ENCODE data around the gene SHISA7.
"Not testable (repeated sequence)": the region's sequence is repeated elsewhere in the genome, so short reads cannot be mapped to it uniquely, and the experiment has no call there.

SHISA7 gene

DNA sequence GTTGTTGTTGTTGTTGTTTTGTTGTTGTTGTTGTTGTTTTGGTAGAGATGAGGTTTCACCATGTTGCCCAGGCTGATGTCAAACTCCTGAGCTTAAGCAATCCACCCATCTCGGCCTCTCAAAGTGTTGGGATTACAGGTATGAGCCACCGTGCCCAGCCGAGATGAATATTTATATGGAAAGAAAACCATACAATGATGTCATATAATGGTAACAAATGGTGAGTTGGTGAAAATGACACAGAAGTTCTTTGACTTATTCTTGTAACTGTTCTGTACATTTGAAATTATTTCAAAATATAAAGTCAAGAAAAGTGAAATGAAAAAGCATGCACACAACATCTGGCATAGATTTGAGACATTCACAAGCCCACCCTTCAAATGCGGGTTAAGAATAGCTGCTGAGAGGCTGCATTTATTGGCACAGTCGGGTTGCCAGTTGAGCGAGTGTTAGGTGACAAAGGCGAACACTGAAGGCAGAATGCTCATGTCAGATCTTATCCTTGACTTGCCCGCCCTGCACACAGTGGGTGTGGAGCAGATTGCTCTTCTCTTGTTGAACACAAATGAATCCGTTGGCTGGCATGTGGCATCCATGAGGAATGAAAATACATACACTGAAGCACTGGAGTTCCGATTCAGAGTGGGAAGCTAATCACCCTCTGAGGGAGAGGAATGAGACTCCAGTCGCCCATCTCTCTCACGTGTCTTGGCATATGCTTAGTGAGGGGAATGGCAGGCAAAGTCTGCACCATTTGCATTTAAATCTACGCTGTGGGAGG is 19.7 kb downstream of the SHISA7 start:
- Histone ChIP-seq H3K4me3 (no peak overlapping the region), H3K27ac (no peak overlapping the region)
- TF ChIP-seq, protein P1, sequence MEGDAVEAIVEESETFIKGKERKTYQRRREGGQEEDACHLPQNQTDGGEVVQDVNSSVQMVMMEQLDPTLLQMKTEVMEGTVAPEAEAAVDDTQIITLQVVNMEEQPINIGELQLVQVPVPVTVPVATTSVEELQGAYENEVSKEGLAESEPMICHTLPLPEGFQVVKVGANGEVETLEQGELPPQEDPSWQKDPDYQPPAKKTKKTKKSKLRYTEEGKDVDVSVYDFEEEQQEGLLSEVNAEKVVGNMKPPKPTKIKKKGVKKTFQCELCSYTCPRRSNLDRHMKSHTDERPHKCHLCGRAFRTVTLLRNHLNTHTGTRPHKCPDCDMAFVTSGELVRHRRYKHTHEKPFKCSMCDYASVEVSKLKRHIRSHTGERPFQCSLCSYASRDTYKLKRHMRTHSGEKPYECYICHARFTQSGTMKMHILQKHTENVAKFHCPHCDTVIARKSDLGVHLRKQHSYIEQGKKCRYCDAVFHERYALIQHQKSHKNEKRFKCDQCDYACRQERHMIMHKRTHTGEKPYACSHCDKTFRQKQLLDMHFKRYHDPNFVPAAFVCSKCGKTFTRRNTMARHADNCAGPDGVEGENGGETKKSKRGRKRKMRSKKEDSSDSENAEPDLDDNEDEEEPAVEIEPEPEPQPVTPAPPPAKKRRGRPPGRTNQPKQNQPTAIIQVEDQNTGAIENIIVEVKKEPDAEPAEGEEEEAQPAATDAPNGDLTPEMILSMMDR (IDR thresholded peaks at IDR 0.05) = no peak
- DNase-seq (ENCODE audit: low spot score) = no peak

- DNase-seq (ENCODE audit: low spot score); H3K4me3 ChIP-seq; H3K27ac ChIP-seq: not testable (repeated sequence)
Measured at GRCh38 chr19:55421281-55421680, 21.8 kb downstream of the SHISA7 start.

DNA sequence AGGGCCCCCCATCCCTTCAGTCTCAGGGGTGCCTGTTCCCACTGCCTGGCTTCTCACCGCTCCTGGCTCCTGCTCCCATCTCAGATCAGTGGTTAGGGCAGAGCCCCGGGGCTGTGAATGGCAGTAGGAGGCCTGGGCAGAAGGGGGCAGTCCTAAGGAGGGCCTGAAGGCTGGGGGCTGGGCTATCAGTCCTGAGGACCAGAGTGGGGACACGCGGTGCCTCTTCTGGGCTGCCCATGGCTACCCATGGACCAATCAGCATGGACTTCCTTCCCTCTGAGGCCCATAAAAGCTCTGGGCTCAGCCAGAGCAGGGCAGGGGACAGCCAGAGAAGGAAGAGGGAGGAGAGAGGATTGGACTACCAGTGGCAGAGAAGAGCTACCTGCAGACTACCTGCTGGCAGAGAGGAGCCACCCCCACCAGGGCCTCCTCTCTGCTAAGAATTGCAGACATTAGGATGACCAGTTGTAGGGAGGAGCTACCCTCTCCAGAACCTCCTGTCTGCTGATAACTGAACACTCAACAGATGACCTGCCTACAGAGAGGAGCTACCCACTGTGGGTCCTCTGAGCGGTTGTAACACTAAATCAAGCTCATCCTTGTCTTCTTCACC is 23.4 kb downstream of the SHISA7 start:
- DNase-seq (ENCODE audit: low spot score) = no peak
- Histone ChIP-seq H3K4me3 (no peak overlapping the region), H3K27ac (no peak overlapping the region)
- TF ChIP-seq, protein P1 (IDR thresholded peaks at IDR 0.05) = no peak

GRCh38 chr19:55419103-55419502 is 24.0 kb downstream of the SHISA7 start:
- TF ChIP-seq, protein P1 (IDR thresholded peaks at IDR 0.05) = no peak
- Histone ChIP-seq H3K4me3 (no peak overlapping the region), H3K27ac (no peak overlapping the region)
- no peak for DNase-seq (ENCODE audit: low spot score)

DNA sequence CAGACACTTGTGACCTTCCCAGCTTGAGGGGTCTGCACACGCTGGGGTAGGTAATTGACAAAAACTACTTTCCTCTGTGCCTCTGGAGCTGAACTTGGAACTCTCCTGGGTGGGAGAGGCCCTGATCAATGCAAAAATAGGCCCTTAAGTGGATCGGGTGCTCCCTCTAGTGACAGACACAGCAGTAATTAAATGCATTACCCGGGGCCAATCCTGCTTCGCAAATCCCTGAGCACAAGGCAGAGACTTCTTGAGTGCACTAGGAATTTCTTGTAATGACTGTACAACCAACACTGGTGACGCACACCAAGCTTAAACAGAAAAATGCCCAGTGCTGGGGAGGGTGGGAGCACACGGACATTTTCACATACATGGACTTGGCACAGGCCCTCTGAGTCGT is 24.9 kb downstream of the SHISA7 start:
- no peak overlapping the region for H3K4me3 ChIP-seq
- no peak for DNase-seq (ENCODE audit: low spot score)
- no peak overlapping the region for H3K27ac ChIP-seq
- TF ChIP-seq, protein P1 (IDR thresholded peaks at IDR 0.05) = peak; percentile 36

- Histone ChIP-seq H3K4me3 (no peak overlapping the region), H3K27ac (no peak overlapping the region)
- TF ChIP-seq, protein P1 (IDR thresholded peaks at IDR 0.05) = no peak
- DNase-seq (ENCODE audit: low spot score) = no peak
Measured at GRCh38 chr19:55410168-55410567, 32.9 kb downstream of the SHISA7 start.

GRCh38 chr19:55409179-55409578 is 33.9 kb downstream of the SHISA7 start:
- not testable (repeated sequence) for H3K27ac ChIP-seq; DNase-seq (ENCODE audit: low spot score); H3K4me3 ChIP-seq

DNA sequence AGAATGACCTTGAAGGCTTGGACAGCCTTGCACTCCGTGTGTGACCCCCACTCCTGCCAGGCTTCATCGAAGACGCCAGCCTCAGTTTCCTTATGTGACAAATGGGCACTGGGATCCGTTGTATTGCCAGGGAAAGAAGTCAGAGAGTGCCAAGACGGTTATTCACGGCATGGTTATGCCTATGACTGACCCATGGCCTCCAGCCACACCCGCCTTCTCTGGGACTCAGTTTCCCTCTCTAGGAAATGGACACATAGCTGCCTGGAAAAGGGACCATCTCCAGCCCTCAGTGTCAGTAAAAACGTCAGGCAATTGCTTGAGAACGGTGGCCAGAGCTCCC is 34.6 kb downstream of the SHISA7 start:
- Histone ChIP-seq H3K4me3 (peak overlapping the region; percentile 94), H3K27ac (peak overlapping the region; percentile 97)
- no peak for DNase-seq (ENCODE audit: low spot score)
- TF ChIP-seq, protein P1 (IDR thresholded peaks at IDR 0.05) = no peak
